Medulla oblongata (tissue), 1 donor: ENCODE results near the gene PIAS2.
"Not testable (repeated sequence)": the region's sequence is repeated elsewhere in the genome, so short reads cannot be mapped to it uniquely, and the experiment has no call there.

Source experiments
- DNase-seq: peaks from one replicate; pipeline ENCODE4 v3.0.0-alpha.2; 2015; ENCODE audit errors: extremely low spot score

PIAS2 gene

DNA sequence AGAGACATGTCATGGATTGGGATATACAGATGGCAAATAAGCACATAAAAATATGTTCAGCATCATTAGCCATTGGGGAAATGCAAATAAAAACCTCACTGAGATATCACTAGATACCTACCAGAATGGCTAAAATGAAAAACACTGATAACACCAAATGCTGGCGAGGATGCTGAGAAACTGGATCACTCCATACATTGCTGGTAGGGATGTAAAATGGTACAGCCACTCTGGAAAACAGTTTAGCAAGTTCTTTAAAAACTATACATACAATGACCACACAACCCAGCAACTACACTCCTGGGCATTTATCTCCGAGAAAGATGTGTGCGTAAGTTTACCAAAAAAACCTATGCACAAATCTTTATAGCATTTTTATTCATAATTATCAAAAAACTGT is 13.9 kb downstream of the PIAS2 start:
- no peak for DNase-seq

DNA sequence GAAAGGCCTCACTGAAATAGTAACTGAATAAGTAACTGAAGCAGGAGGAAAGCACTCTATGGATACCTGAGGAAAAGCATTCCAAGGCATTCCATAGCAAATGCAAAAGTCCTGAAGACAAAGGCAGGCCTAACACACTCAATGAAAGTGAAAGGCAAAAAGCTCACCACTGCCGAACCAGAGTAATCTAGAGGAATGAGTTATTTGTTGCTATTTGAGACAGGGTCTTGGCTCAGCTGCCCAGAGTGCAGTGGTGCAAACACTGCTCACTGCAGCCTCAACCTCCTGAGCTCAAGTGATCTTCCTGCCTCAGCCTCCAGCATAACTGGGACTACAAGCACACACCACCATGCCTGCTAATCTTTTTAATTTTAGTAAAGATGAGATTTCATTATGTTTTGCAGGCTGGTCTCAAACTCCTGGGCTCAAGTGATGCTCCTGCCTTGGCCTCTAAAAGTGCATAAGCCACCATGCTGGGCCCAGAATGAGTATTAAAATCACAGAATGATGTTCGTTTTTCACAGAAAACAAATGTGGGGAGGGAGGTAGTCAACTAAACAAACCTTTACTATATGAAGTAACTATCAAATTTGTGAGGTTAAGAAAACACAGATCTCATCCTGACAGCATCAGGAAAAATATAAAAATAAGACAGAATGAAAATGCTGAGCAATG is 17.9 kb downstream of the PIAS2 start:
- no peak for DNase-seq

- DNase-seq: no peak
Measured at GRCh38 chr18:46894124-46894523, 23.2 kb downstream of the PIAS2 start.

DNA sequence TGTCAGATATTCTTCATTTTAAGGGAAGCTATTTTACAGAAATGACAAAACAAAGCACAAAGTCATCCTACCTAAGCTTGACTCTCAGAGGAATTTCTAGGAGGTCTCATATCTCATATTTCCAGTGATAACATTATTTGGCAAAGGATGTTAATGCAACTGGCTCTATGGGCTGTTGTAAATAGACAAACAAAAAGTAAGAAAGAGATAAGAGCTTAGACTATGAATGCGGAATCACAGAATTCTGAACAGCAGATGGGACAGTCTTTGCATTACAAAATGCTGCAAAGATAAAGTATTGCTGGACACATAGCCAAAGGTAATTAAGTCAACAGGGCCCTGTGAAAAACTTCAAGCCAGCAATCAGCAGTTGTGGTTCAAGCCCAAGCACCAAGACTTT is 23.9 kb downstream of the PIAS2 start:
- no peak for DNase-seq

DNA sequence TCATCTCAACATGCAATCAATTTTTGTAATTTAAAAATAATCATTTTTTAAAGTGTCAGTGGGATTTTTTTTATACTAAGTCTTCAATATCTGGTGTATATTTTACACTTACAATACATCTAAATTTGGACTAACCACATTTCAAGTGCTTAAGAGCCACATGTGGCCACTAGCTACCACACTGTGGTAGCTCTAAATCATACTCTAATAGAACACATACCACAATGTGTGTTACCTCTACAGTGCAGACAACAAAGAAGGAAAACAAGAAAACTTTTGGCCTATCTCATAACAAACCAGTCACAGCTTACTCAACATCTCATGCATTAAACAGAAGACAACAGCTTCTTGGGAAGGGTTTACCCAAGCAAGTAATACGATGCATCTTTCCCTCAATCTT is 24.5 kb downstream of the PIAS2 start:
- DNase-seq: no peak

GRCh38 chr18:46891742-46892214 is 25.5 kb downstream of the PIAS2 start:
- DNase-seq: no peak

- no peak for DNase-seq
Measured at GRCh38 chr18:46888965-46889364, 28.3 kb downstream of the PIAS2 start.

- no peak for DNase-seq
Measured at GRCh38 chr18:46886893-46887292, 30.4 kb downstream of the PIAS2 start.

GRCh38 chr18:46883180-46883579 is 34.1 kb downstream of the PIAS2 start:
- DNase-seq: no peak

DNA sequence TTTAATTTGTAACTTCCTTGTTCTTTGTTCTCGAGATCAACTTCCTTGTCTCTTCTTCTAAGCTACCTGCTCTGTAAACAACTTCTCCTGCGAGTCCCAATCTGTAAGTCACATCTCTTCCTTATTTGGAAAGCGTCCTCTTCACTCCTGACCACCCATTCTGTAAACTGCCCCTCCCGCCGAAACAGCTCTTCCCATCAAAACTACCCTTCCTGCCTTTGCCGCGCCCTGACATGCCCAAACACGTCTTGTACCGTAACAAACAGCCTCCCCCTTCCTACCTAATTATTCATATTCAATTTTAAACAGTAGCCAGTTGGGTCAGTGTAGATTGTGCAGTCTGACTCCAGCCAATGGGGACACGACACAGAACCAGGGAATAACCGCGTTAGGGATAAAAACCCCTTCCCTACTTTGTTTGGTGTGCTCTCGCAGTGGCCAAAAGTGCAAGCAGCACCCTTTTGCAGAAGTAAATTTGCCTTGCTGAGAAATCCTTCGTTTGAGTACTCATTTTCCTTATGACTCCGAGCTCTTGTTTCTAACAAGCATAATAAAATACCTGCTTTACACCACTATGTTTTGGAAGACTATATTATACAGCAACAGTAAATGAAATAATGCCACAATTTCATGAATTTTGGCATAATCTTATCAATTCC is 39.8 kb downstream of the PIAS2 start:
- DNase-seq: no peak

GRCh38 chr18:46868169-46868921 is 49.0 kb downstream of the PIAS2 start:
- DNase-seq: no peak

DNA sequence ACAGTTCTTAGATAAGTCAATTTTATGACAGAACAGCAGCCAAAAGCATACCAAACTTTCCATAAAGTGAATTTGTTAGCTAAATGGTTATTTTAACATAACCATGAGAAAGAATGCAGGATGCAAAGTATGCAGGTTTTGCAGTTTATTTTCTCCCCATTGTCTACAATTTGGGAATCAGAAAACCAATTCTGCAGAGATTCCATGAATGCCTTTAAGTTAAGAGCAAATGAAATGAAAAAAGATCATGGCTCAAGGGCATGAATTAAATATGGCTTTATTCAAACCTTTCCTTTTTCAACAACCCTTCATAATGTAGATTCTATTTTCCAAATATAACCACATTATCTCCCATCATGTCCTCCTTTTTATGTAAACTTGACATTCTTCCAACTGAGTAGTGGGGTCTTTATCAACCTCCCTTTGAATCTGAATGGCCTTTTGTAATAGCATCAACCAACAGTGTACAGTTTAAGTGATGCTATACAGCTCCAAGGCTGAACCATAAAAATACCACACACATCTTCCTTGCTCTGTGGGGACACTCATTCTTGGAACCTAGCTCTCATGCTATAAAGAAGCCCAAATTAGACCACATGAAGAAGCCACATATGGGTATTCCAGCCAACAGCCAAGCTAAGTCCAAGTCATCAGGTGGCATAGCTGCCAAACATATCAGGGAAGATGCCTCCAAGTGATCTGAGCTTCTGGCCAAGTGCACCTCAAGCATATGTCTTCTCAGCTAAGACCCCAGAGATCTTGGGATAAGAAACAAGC is 49.8 kb downstream of the PIAS2 start:
- no peak for DNase-seq

GRCh38 chr18:46866523-46866922 is 50.8 kb downstream of the PIAS2 start:
- no peak for DNase-seq

DNA sequence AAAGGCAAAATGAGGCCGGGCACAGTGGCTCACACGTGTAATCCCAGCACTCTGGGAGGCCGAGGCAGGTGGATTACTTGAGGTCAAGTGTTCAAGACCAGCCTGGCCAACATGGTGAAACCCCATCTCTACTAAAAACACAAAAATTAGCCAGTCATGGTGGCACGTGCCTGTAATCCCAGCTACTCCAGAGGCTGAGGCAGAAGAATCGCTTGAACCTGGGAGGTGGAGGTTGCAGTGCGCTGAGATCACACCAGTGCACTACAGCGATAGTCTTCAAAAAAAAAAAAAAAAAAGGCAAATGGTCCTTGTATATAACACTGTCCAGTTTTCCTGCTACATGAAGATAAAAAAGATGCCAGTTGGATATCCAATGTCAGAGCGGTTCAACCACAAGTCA is 52.1 kb downstream of the PIAS2 start:
- DNase-seq: not testable (repeated sequence)

DNA sequence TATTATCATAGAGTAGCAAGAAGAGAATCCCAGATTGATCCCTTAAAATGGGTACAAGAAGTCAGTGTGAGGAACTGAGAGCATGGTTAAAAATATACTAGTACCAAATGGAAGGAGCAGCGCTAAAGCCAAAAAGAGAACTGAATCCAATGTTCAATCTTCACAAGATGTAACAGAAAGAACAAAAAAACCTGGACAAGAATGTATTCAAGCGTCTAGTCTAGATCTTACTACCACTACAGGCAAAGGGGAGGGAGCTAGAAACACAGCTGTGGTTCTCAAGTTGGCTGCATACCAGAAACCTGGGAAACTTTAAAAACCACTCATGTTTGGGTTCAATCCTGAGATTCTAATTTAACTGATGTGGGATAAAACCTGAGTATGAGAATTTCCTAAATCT is 57.5 kb downstream of the PIAS2 start:
- DNase-seq: no peak

- DNase-seq: no peak
Measured at GRCh38 chr18:46858290-46858689, 59.0 kb downstream of the PIAS2 start.

DNA sequence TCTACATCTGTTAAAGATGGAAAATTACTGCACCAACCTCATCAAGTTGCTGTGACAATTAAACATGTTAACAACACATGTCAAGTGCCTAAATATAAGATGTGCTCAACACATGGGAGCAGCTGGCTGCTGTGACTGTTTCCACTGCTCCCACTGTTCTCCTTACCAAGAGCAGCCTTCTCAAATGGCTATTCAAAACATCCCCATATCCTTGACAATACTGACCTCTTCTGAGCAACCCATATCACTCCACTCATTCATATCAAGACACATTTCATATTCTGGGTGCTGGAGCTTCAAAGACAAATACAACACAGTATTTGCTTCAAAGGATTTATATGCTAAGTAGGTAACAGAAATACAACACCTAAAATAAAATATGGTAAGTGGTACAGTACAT is 60.3 kb downstream of the PIAS2 start:
- DNase-seq: peak; percentile 67

- no peak for DNase-seq
Measured at GRCh38 chr18:46849007-46849406, 68.3 kb downstream of the PIAS2 start.

- DNase-seq: no peak
Measured at GRCh38 chr18:46843372-46843771, 73.9 kb downstream of the PIAS2 start.

GRCh38 chr18:46842583-46842982 is 74.7 kb downstream of the PIAS2 start:
- no peak for DNase-seq

GRCh38 chr18:46833899-46834298 is 83.4 kb downstream of the PIAS2 start:
- DNase-seq: no peak

GRCh38 chr18:46832849-46833248 is 84.5 kb downstream of the PIAS2 start:
- DNase-seq: no peak
